PC-9 (cell line): Measurements from ENCODE around the gene CD93.

ENCODE experiments used
- EZH2 ChIP-seq: fragments of 200-600 bp; sonication (generic); IDR thresholded peaks from 2 replicates; pipeline ENCODE4 v1.8.0; 2017; ENCODE audit warnings: antibody characterized with exemption, low read depth
- TF ChIP-seq, protein P1 (sequence below): fragments of 200-600 bp; sonication (generic); conservative IDR thresholded peaks from 2 replicates; pipeline ENCODE4 v1.6.1; 2017; ENCODE audit warnings: mixed run types, antibody characterized with exemption, mild to moderate bottlenecking, moderate library complexity

DNA sequence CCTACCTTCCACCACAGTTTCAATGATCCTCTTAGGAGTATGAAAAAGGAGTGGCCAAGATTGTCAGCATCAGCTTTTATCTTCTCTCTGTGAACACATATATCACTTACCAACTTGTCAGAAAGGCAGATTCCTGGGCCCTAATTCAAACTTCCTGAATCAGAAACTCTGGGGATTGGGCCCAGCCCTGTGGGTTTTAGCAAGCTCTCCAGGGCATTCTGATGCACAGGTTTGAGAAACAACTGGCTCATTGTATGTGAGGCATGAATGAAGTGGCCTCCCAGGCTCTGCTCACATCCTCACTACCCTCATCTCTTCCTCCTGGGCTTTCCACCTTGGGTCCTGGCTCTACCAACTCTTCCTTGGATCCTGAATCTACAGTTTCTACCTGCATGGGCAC lies 23.5 kb downstream of the CD93 start:
- TF ChIP-seq, protein P1, sequence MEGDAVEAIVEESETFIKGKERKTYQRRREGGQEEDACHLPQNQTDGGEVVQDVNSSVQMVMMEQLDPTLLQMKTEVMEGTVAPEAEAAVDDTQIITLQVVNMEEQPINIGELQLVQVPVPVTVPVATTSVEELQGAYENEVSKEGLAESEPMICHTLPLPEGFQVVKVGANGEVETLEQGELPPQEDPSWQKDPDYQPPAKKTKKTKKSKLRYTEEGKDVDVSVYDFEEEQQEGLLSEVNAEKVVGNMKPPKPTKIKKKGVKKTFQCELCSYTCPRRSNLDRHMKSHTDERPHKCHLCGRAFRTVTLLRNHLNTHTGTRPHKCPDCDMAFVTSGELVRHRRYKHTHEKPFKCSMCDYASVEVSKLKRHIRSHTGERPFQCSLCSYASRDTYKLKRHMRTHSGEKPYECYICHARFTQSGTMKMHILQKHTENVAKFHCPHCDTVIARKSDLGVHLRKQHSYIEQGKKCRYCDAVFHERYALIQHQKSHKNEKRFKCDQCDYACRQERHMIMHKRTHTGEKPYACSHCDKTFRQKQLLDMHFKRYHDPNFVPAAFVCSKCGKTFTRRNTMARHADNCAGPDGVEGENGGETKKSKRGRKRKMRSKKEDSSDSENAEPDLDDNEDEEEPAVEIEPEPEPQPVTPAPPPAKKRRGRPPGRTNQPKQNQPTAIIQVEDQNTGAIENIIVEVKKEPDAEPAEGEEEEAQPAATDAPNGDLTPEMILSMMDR = no peak
- no peak for TF ChIP-seq EZH2
